CD4-positive, alpha-beta T cell (primary cell): Measurements from ENCODE around the gene XYLT1. TPM values are rescaled to one million over a fixed set of nuclear protein-coding genes. Genes with fewer than 3 reads are reported as not detected.

Experiments
- ATAC-seq: fragments of 200-7000 bp; cut with Tn5 transposase; one replicate; pipeline ENCODE4 v1.10.0; 2022; ENCODE audit warnings: mild to moderate bottlenecking; ENCODE audit not compliant: poor library complexity
- CTCF ChIA-PET: fragments of 350-600 bp; sonication (Branson Sonifier 250); formaldehyde crosslinking; loops from one replicate; lab custom pipeline; 2021; ENCODE audit warnings: antibody characterized with exemption, inconsistent platforms; lab: Charles Lee
- POLR2A ChIA-PET: fragments of 350-600 bp; sonication (Branson Sonifier 250); formaldehyde crosslinking; loops from one replicate; lab custom pipeline; 2021; ENCODE audit warnings: antibody characterized with exemption, inconsistent platforms; lab: Charles Lee
- DNase-seq, 14 experiments: peaks; one replicate each; pipeline ENCODE4 v3.0.0-alpha.2; 2013 to 2020; ENCODE audit warnings: mixed read lengths in 2 of 14
- H3K27ac ChIP-seq, 2 donors: one replicate each; pipeline versions ENCODE4 v1.5.1 to v1.7.0; 2013; ENCODE audit warnings: low read length in 2 of 2, low read depth in 1 of 2, mild to moderate bottlenecking in 1 of 2
- H3K27me3 ChIP-seq, 2 experiments: 1 replicate in 1 of 2; 2 replicates in 1 of 2; pipeline versions ENCODE4 v1.6.1 to v1.7.0; 2013; ENCODE audit warnings: low read length in 2 of 2, control low read depth in 1 of 2, mild to moderate bottlenecking in 1 of 2, moderate library complexity in 1 of 2; ENCODE audit not compliant: insufficient read depth in 2 of 2, control insufficient read depth in 1 of 2
- H3K36me3 ChIP-seq: one replicate; pipeline ENCODE4 v1.6.1; 2013; ENCODE audit warnings: low read length, control low read depth; ENCODE audit not compliant: insufficient read depth
- H3K4me1 ChIP-seq: one replicate; pipeline ENCODE4 v1.6.1; 2013; ENCODE audit warnings: low read length, control low read depth; ENCODE audit not compliant: insufficient read depth
- H3K4me3 ChIP-seq: one replicate; pipeline ENCODE4 v1.5.1; 2013; ENCODE audit warnings: mild to moderate bottlenecking, low read length, moderate library complexity
- H3K9me3 ChIP-seq, 2 experiments: 1 replicate in 1 of 2; 2 replicates in 1 of 2; pipeline versions ENCODE4 v1.6.1 to v1.7.0; 2013; ENCODE audit warnings: low read length in 2 of 2, mild to moderate bottlenecking in 2 of 2, control low read depth in 1 of 2, moderate library complexity in 1 of 2; ENCODE audit not compliant: control insufficient read depth in 1 of 2, insufficient read depth in 1 of 2
- H3K27ac Mint-ChIP-seq: one replicate; pipeline ENCODE4 v1.8.0; 2020; ENCODE audit warnings: mixed read lengths
- H3K27me3 Mint-ChIP-seq: one replicate; pipeline ENCODE4 v1.8.0; 2021; ENCODE audit warnings: mixed read lengths
- H3K36me3 Mint-ChIP-seq: one replicate; pipeline ENCODE4 v1.8.0; 2021; ENCODE audit warnings: low read depth, mixed read lengths
- H3K4me1 Mint-ChIP-seq: one replicate; pipeline ENCODE4 v1.8.0; 2021; ENCODE audit warnings: low read depth, mixed read lengths
- H3K4me3 Mint-ChIP-seq: one replicate; pipeline ENCODE4 v1.8.0; 2020; ENCODE audit warnings: mild to moderate bottlenecking, mixed read lengths
- H3K9me3 Mint-ChIP-seq: one replicate; pipeline ENCODE4 v1.8.0; 2020; ENCODE audit warnings: mixed read lengths
- CTCF ChIP-seq: fragments of 200-600 bp; IDR thresholded peaks from one replicate; pipeline ENCODE4 v1.8.0; 2022; ENCODE audit warnings: antibody characterized with exemption, mild to moderate bottlenecking
- intact Hi-C, 2 experiments: fragments of 100-400 bp; cut with DNase I in 1 of 2; cut with micrococcal nuclease in 1 of 2; formaldehyde crosslinking; loops; one replicate each; pipeline versions ENCODE4 v1.15.1 to v1.9.0; 2023 to 2025; cut with DNase I, micrococcal nuclease
- total RNA-seq, 174 experiments: library from RNA in 2 of 174; stranded (reverse) in 2 of 174; gene quantifications; one replicate each; pipeline ENCODE4 v1.2.3 and lab custom pipeline; 2021 to 2026

XYLT1 gene
- total RNA-seq, 2 experiments from 2014 or later = 26.0 to 27.1 TPM

- peak in 1 of 14 experiments; percentile 25 for DNase-seq
- TF ChIP-seq CTCF = no peak
- Histone ChIP-seq H3K4me1 (peaks cover 12% of the 10 kb centered on the region), H3K27ac (peak overlapping the region in 1 of 2 donors; percentile 9), H3K4me3 (no peak overlapping the region), H3K9me3 (peaks cover 0 to 11% of the 10 kb centered on the region in 2 experiments), H3K27me3 (no peaks in the 10 kb centered on the region), H3K36me3 (no peaks in the 10 kb centered on the region)
- ChIA-PET CTCF (no interaction called here), POLR2A (interaction anchor here (1.0 to 1.7 kb wide), 4 partner anchors 9 to 57 kb away, joined by 3 to 5 read pairs (median 3); no protein-coding TSS in a partner anchor)
- H3K36me3 Mint-ChIP-seq = no peaks in the 10 kb centered on the region
- no peak for ATAC-seq
- peaks cover 64% of the 10 kb centered on the region for H3K4me1 Mint-ChIP-seq
- intact Hi-C loops = no loop called here
- H3K27me3 Mint-ChIP-seq = no peaks in the 10 kb centered on the region
- no peaks in the 10 kb centered on the region for H3K9me3 Mint-ChIP-seq
- no peak overlapping the region for H3K4me3 Mint-ChIP-seq
- peak overlapping the region; percentile 52 for H3K27ac Mint-ChIP-seq
Observed at GRCh38 chr16:17313085-17313611, 157.6 kb downstream of the XYLT1 start.

DNA sequence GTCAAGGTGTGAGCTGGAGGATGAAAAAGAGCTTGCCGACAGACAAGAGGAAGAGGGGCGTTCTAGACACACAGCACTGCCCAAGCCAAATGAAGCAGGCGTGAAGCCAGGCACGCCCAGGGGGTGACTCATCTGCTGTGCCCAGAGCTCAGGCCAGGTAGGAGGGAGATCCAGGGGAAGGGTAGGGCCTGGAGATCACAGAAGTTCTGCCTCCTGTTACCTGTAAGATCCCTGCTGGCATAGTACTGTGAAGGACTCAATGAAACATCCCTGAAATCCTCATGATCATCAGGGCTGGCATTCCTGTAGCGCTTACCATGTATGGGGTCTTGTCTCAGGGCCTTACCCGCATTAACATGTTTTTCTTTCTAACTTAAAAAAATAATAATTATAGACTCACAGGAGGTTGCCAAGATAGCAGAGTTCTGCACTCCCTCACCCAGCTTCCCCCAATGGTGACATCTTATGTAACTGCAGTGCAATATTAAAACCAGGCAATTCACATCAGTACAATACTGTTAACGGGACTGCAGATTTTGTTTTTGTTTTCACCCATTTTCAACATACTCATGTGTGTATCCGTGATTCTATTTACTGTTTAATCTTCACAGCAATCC lies 158.6 kb downstream of the XYLT1 start:
- H3K27ac ChIP-seq = no peak overlapping the region
- intact Hi-C loops = no loop called here
- DNase-seq (peak in 3 of 14 experiments; percentile 6 to 31 (median 20)), ATAC-seq (no peak)
- H3K4me3 Mint-ChIP-seq = no peak overlapping the region
- peaks cover 12% of the 10 kb centered on the region for H3K4me1 ChIP-seq
- H3K4me1 Mint-ChIP-seq = peaks cover 73% of the 10 kb centered on the region
- H3K9me3 Mint-ChIP-seq = no peaks in the 10 kb centered on the region
- ChIA-PET POLR2A (interaction anchor here (1.7 kb wide), 1 partner anchor 58 kb away, joined by 5 read pairs; no protein-coding TSS in a partner anchor), CTCF (no interaction called here)
- no peaks in the 10 kb centered on the region for H3K27me3 Mint-ChIP-seq
- H3K36me3 Mint-ChIP-seq = no peaks in the 10 kb centered on the region
- no peak for TF ChIP-seq CTCF
- H3K9me3 ChIP-seq = peaks cover 0 to 11% of the 10 kb centered on the region in 2 experiments
- H3K4me3 ChIP-seq = no peak overlapping the region
- peak overlapping the region; percentile 13 for H3K27ac Mint-ChIP-seq
- no peaks in the 10 kb centered on the region for H3K36me3 ChIP-seq
- H3K27me3 ChIP-seq = no peaks in the 10 kb centered on the region

GRCh38 chr16:17311333-17312093 lies 159.2 kb downstream of the XYLT1 start:
- Mint-ChIP-seq H3K27ac (peak overlapping the region; percentile 13), H3K9me3 (no peaks in the 10 kb centered on the region), H3K4me3 (no peak overlapping the region), H3K4me1 (peaks cover 80% of the 10 kb centered on the region), H3K27me3 (no peaks in the 10 kb centered on the region), H3K36me3 (no peaks in the 10 kb centered on the region)
- H3K9me3 ChIP-seq = peaks cover 0 to 11% of the 10 kb centered on the region in 2 experiments
- no peaks in the 10 kb centered on the region for H3K27me3 ChIP-seq
- H3K4me1 ChIP-seq = peaks cover 12% of the 10 kb centered on the region
- ChIA-PET CTCF (interaction anchor here (0.7 kb wide), 1 partner anchor 8 kb away, joined by 3 read pairs; no protein-coding TSS in a partner anchor), POLR2A (interaction anchor here (1.0 to 1.7 kb wide), 2 partner anchors 9 to 58 kb away, joined by 3 to 5 read pairs; no protein-coding TSS in a partner anchor)
- H3K27ac ChIP-seq = no peak overlapping the region
- H3K4me3 ChIP-seq = no peak overlapping the region
- DNase-seq = peak in 1 of 14 experiments; percentile 15
- ATAC-seq = no peak
- intact Hi-C loops = no loop called here
- no peak for TF ChIP-seq CTCF
- H3K36me3 ChIP-seq = no peaks in the 10 kb centered on the region
